ENCODE measurements around the gene PATE3.

GRCh38 chr11:125770583-125770982 is 17.3 kb upstream of the PATE3 start:
- TF ChIP-seq POLR2A (IDR thresholded peaks at IDR 0.05) (no peak), CTCF (IDR thresholded peaks at IDR 0.05) (no peak)

Measured in tibial nerve (tissue), 3 donors.